T-helper 1 cell (primary cell): ENCODE results near the gene NRP1.
"Not testable (repeated sequence)": the region's sequence is repeated elsewhere in the genome, so short reads cannot be mapped to it uniquely, and the experiment has no call there.

Experiments used
- DNase-seq, 5 donors: peaks; one replicate each; pipeline ENCODE4 v3.0.0-alpha.2; 2012 to 2020

The NRP1 gene

GRCh38 chr10:33143160-33143728 is 191.2 kb downstream of the NRP1 start:
- DNase-seq = peak in 1 of 5 donors; percentile 83

- no peak for DNase-seq
These were observed 192.2 kb downstream of the NRP1 start for GRCh38 chr10:33142295-33142694.

GRCh38 chr10:33141251-33141650 is 193.2 kb downstream of the NRP1 start:
- no peak for DNase-seq

GRCh38 chr10:33139181-33139646 is 195.3 kb downstream of the NRP1 start:
- peak; percentile 46 to 94 (median 68) for DNase-seq

GRCh38 chr10:33138686-33139085 is 195.8 kb downstream of the NRP1 start:
- not testable (repeated sequence) for DNase-seq

- no peak for DNase-seq
These were observed 197.0 kb downstream of the NRP1 start for GRCh38 chr10:33137356-33138005.

- peak in 1 of 5 donors; percentile 82 for DNase-seq
These were observed 197.7 kb downstream of the NRP1 start for GRCh38 chr10:33136781-33137180.

- DNase-seq = peak in 1 of 5 donors; percentile 78
These were observed 198.2 kb downstream of the NRP1 start for GRCh38 chr10:33136271-33136670.

- DNase-seq = peak; percentile 36 to 97 (median 62)
These were observed 200.3 kb downstream of the NRP1 start for GRCh38 chr10:33134011-33134751.

GRCh38 chr10:33133557-33133956 is 200.9 kb downstream of the NRP1 start:
- DNase-seq = no peak

- DNase-seq = peak in 1 of 5 donors; percentile 91
These were observed 201.8 kb downstream of the NRP1 start for GRCh38 chr10:33132626-33133025.

- DNase-seq = no peak
These were observed 204.5 kb downstream of the NRP1 start for GRCh38 chr10:33129996-33130386.

- DNase-seq = no peak
These were observed 205.1 kb downstream of the NRP1 start for GRCh38 chr10:33129141-33129995.

GRCh38 chr10:33127622-33128021 is 206.8 kb downstream of the NRP1 start:
- no peak for DNase-seq
